Measurements from ENCODE around the gene GABBR2.

GRCh38 chr9:98471185-98471584, 237.6 kb downstream of the GABBR2 start:
- TF ChIP-seq POLR2A (IDR thresholded peaks at IDR 0.05; ENCODE audit: control extremely low read depth in 1 of 2, low read depth in 2 of 2, low read length in 2 of 2) (no peak), POLR2AphosphoS5 (IDR thresholded peaks at IDR 0.05; ENCODE audit: low read depth, low read length) (no peak), ZNF274 (IDR thresholded peaks at IDR 0.05; ENCODE audit: borderline replicate concordance, extremely low read depth, low read length) (no peak), SP1 (IDR thresholded peaks at IDR 0.05; ENCODE audit: low read depth, low read length) (no peak), CTCF (IDR thresholded peaks at IDR 0.05; ENCODE audit: control extremely low read depth in 1 of 3, insufficient read depth in 1 of 3, low read depth in 1 of 3, low read length in 3 of 3) (no peak), SIN3A (conservative IDR thresholded peaks at IDR 0.05 in 1 of 2, IDR thresholded peaks at IDR 0.05 in 1 of 2; ENCODE audit: low read depth in 1 of 2, low read length in 2 of 2) (no peak), YY1 (IDR thresholded peaks at IDR 0.05; ENCODE audit: low read depth, low read length) (no peak), ATF2 (IDR thresholded peaks at IDR 0.05; ENCODE audit: low read length) (no peak), RNF2 (IDR thresholded peaks at IDR 0.05; ENCODE audit: borderline replicate concordance, low read depth, low read length, missing control alignments, poor library complexity, severe bottlenecking) (no peak), EZH2 (IDR thresholded peaks at IDR 0.05; ENCODE audit: low read depth, low read length, severe bottlenecking) (no peak), USF2 (IDR thresholded peaks at IDR 0.05; ENCODE audit: low read length) (no peak)

Measured in H1 (cell line).